Activated CD8-positive, alpha-beta memory T cell treated with anti-CD3 and anti-CD28 coated beads, Interleukin-2, amount 50 U/mL, for 48 hours (primary cell): ENCODE measurements around the gene DBX1.
A peak's percentile ranks its signal among the peaks of the same experiment; 100 is the strongest.
"Not testable (repeated sequence)": the region's sequence is repeated elsewhere in the genome, so short reads cannot be mapped to it uniquely, and the experiment has no call there.

Source experiments
- DNase-seq: peaks from one replicate; pipeline ENCODE4 v3.0.0-alpha.2; 2020

The DBX1 gene

DNA sequence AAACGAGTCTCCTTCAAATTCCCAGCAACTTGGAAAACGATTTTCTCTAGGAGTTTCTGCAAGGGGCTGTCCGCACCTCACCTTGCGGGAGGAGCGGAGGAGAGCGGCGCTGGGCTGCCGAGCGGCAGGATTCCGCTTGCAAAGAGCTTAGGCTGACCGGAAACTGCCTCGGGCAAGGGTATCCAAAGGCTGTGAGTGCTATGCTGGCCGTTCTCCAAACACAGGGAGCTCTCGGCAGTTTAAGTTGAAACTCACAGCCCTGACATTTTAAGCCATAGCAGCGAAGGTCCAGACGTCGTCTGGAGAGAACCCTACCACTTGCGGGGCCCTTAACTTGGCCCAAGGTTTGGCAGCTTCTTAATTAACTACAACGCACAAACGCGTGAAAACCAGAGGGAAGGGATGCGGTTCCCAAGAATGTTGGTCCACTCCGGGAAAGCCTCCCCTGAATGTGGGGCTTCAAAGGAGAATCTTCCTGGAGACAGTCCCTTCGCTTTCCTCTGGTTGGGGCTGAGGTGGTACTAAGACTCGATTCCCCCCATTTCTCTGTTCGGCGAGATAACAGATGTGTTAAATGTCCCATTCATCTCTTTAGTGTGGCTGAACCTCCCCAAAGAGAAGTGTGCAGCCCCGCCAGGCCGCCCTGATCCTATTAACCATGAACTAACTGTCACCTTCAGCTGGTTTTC, 1.1 kb upstream of the DBX1 start:
- DNase-seq = no peak

DNA sequence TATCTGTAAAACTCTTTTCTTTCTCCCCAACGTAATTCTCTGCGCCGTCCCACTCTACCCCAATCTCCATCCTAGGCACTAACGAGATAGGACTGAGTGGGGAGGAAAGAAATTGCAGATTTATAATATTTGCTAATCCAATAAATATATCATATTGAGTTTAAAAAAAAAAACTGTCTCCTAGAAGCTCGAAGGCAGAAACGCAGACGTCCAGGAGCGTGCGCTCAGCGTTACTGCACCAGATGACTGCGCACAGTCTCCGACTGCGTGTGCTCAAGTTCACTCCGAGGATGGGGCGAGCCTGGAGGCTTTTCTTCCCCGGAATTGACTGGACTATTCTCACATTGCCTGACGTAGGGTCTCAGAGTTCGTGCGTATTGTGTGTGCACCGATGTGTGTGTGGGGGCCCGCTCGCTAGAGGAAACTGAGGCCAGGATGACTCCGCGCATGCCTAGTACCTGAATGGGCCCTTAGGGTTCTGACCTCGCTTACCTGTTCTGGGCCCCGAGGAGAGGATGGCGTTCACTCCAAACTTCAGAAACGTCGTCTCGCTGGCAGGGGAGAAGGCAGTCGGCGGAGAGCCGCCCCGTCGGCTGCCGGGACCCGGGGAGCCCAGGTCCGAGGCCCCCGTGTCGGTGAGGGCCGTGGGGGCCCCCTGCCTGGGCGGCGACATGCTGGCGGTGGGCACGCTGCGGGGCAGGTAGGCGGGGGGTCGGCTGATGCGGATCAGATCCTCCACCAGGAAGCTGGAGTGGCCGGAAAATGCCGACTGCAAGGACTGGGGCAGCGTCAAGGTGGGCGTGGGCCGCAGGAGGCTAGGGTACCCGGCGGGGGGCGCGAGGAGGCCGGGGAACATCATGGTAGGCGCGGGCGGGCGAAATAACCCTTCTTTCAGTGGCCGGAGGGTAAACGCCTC, 551 bp downstream of the DBX1 start:
- no peak for DNase-seq

DNA sequence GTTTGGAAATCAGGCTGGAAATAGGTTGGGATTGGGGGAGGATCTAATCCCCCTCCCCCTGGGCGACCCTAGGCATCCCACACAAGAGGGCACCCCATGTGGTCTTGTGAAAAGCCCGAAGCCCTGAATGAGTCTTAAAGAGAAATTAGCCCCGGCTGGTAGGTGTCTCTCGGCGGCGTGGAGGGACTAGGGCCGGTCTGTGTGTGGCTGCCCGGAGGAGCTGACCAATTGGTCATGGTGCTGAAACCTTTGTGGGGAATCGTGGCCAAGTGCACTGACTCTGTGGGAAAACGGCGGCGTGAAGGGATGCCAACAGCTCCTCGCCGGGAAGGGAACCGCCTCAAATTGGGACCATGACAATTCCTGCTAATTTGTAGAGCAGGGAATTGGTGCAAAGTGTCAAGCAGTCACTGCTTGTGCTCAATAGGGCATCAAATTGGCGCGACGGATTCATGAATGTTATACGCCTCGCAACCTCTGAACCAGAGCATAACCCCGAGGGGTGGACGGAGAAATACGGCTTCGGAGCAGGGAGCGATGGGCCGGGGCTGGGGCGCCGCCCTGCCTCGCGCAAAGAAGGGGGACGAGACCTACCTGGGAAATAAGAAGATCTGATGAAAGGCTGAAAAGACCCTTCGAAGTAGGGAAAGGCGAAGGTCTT, 1.5 kb downstream of the DBX1 start:
- DNase-seq = no peak

GRCh38 chr11:20157728-20158127, 2.5 kb downstream of the DBX1 start:
- DNase-seq = no peak

- no peak for DNase-seq
Measured at GRCh38 chr11:20156876-20157613, 3.2 kb downstream of the DBX1 start.

DNA sequence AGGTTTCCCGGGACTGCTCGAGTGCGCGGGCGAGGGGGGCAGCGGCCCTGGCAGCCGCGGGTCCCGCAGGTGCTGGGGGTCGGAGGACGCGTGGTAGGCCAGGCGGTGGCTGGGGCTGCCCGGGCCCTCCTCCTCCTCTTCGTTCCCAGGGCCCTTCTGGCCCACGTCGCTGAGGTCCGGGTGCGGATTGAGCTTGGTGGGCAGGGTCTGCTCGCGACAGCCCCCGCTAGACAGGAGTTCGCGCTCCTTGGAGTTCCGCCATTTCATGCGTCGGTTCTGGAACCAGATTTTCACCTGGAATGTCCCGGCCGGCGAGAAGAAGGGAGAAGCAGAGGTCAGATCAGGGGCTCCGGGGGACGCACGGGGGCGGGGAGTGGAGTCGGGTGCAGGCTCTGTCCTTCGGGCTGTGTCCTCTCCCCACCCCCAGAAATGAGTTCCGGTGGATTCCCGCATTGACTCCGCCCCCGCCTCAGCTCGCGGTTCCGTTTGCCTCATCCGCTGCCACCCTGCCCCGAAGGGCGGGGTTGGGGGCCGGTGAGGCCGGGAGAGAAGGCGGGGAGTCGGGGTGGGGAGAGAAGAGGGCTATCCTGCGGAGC, 3.9 kb downstream of the DBX1 start:
- DNase-seq = peak; percentile 59

DNA sequence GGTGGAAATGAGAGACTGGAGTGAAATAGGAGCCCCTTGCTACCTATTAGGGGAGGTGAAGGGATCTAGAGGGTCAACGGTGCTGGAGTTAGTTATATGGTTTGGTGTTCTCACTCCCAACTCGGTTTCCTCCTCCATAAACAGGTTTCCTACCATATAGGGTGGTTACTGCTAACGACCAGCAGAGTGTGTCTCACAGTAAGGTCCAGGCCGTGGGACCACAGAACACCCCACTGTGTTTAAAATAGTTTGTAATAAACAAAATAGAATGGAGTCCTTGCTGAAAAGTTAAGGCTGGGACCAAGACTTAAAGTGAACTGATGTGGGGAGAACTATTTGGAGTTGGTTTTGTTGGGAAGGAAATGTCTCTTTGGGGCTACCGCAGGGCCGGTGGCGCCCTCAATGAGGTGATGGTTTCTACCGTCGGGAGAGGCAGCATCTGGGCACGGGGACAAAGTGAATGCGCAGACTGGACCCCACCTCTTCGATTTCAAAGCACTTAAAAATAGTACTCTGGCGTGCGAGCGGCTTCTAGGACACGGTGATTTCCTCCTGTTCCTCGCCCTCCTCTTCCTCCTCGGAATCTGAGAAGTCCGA, 4.5 kb downstream of the DBX1 start:
- no peak for DNase-seq

DNA sequence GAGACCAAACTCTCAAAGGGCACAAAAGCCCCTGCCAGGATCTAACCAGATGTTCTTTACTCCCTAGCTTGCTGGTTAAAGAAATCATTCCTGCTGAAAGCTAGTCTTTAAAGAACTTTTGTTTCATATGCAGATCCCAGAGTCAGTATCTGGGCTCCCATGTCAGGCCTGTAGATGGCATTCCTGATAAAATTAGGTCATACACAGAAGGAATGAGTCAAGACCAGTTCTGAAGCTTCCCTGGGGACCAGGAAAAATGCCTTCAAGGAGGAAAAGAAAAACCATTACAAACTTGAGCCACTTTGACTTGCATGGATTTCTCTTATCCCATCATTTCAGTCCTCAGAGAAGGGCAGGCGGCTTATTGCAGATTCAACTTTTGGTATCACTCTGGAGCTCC, 5.9 kb downstream of the DBX1 start:
- no peak for DNase-seq

DNA sequence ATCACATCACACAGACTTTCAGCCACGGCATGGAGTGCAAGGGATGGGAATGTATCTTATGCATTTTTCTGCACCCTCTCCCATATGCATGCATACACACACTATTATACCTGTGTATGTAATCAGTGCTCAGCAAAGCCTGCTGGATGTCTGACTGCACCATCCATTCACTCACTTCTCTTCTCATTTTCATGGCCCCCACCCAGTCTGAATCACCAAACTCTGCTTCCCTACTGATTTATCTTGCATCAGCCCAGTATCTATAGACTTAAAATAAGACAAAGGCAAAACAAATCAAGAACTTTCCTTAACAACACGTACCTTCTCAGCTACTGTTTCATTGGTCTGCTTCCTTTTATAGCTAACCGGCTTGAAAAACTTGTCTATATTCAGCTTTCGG, 21.6 kb downstream of the DBX1 start:
- no peak for DNase-seq

DNA sequence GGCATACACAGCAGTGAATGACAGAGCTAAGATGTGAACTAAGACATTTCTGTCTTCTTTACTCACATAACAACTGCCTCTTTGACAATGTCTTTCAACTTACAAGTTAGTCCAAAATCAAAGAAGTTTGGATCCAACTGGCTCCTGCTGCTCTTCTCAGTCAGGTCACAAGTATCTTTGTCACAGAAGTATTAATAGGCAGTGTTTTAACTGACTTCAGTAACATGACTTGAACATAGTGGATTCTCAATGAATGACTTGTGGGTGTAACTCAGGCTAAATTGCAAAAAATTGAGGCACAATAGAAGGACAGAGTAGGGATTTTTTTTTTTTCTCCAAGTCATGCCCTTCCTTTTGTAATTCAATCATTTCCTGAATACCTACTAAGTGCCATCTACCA, 22.6 kb downstream of the DBX1 start:
- DNase-seq = no peak

DNA sequence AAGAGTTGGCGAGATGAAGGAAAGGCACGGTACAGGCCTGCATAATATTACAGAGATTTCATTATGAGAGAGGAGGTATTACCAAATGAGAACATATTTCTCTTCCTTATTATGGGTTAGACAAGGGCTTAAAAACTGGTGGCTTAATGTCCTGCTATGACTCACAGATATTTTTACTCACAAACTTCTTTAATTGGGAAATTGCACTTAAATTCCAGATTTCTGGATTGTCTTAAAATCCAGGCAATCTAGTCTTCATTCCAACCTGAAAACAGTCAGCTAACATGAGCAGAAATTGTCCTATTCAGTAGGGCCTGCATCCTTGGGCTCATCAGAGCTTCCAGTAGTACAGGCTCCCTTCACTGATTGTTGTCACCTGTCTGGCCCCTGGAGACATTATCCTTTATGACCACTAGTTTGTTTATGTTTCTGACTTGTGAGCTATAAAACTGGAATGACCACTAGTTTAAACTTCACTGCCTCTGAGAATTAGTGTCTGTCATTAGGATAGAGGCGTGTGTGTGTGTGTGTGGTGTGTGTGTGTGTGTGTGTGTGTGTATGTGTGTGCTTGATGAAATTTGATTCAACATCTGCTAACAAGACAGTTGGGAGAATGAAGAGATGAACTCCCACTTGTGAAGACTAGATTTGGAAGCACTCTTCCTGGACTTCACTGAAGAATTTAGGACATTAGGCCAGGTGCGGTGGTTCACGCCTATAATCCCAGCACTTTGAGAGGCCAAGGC, 25.1 kb downstream of the DBX1 start:
- no peak for DNase-seq

- DNase-seq = no peak
Measured at GRCh38 chr11:20132667-20133039, 27.6 kb downstream of the DBX1 start.

- peak; percentile 71 for DNase-seq
Measured at GRCh38 chr11:20131788-20132666, 28.2 kb downstream of the DBX1 start.

- no peak for DNase-seq
Measured at GRCh38 chr11:20129665-20130064, 30.6 kb downstream of the DBX1 start.

DNA sequence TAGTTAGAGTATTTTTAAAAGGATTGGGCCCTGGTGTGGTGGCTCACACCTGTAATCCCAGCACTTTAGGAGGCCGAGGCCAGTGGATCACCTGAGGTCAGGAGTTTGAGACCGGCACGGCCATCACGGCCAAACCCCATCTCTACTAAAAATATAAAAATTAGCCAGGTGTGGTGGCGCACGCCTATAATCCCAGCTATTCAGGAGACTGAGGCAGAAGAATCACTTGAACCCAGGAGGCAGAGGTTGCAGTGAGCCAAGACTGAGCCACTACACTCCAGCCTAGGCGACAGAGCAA, 31.8 kb downstream of the DBX1 start:
- DNase-seq = not testable (repeated sequence)

DNA sequence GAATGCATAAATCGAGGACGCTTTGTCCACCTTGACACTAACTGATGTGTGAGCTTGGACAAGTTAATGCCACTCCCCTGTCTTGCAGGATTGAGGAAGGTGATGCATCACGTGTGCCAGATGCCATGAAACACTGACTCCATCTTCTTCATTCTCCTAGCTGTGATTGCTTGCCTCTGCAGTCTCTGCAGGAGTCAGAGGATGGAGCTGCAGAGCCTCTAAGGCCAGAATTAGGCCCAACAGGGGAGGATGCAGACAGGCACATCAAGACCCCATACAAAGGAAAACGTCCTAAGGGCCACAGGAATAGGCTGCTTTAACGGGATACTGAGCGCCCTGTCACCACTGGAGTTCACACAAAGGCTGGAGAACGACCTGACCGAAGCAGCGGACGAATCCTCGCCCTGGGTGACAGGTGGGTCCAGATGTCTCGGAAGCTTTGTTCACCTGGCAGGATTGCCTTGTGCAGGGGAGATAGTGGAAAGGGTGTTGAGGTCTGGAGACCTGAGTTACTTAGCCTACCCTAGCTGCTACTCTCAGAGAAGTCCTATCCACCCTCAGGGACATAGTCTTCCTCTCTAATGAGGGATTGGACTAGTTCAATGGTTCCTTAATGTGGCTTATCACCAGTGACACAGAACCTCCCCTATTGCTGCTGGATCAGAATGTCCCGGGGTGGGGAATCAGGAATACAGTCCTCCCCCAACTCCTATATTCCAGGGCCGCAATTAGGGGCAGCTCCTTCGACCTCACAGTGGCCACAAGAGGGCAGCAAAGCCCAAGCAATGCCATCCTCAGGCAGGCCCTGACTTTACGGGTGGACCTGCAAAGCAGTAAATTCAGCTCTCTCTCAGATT, 32.4 kb downstream of the DBX1 start:
- DNase-seq = peak; percentile 90

DNA sequence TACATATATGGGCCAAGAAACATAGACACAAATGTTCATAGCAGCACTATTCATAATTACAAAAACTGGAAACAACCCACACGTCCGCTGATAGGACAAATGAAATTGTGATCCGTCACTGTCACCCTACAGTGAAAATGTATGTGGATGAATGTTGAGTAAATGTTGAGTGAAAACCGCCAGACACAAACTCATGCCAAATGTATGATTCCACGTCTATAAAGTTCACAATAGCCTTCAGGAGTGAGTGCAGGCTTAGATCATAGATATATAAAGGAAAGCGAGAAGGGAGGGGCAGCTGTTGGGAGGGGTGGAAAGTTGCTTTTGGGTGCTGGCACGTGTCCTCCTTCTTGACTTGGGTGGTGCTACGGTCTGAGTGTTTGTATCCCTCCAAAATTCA, 33.6 kb downstream of the DBX1 start:
- DNase-seq = no peak

GRCh38 chr11:20125927-20126326, 34.3 kb downstream of the DBX1 start:
- no peak for DNase-seq

DNA sequence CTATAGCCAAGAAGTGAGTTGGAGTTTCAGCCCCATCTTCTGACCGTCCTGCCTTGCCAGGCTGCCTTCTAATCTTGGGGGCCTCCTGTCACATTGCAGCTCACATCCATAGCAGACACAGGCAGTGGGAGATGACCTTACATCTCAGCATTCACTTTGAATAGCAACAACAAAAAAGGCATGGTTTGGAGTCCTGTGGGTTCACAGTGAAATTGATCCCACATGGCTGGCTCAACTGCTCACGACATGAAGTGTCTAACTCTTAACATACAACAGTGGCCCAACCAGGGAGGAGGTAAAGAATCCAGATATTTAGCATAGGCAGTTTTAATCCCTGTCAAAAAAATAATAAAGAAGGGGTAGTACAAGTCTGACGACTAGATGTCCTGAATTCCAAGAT, 38.1 kb downstream of the DBX1 start:
- DNase-seq = no peak
